Natural killer cell (primary cell): ENCODE results near the gene RSRC1. TPM values are rescaled to one million over a fixed set of nuclear protein-coding genes. Genes with fewer than 3 reads are reported as not detected.
"Not testable (repeated sequence)": the region's sequence is repeated elsewhere in the genome, so short reads cannot be mapped to it uniquely, and the experiment has no call there.

Experiments
- ATAC-seq, 3 donors: fragments of 150-1000 bp in 2 of 3; fragments of 200-7000 bp in 1 of 3; cut with Tn5 transposase; 1 replicate in 1 of 3; 2 replicates in 2 of 3; pipeline ENCODE4 v1.10.0; 2021; ENCODE audit warnings: mild to moderate bottlenecking in 2 of 3, moderate library complexity in 2 of 3
- DNase-seq, 2 donors: peaks; one replicate each; pipeline versions ENCODE4 v3.0.0 to v3.0.0-alpha.2; 2013 to 2021; ENCODE audit warnings: mixed read lengths in 1 of 2
- H3K27ac ChIP-seq: one replicate; pipeline ENCODE4 v1.5.1; 2013; ENCODE audit warnings: mild to moderate bottlenecking, low read length
- H3K27me3 ChIP-seq: one replicate; pipeline ENCODE4 v1.6.1; 2013; ENCODE audit warnings: low read length; ENCODE audit not compliant: control insufficient read depth, insufficient read depth
- H3K36me3 ChIP-seq: one replicate; pipeline ENCODE4 v1.6.1; 2013; ENCODE audit warnings: low read length; ENCODE audit not compliant: control insufficient read depth, insufficient read depth
- H3K4me1 ChIP-seq: one replicate; pipeline ENCODE4 v1.6.1; 2013; ENCODE audit warnings: low read length; ENCODE audit not compliant: control insufficient read depth, insufficient read depth
- H3K4me3 ChIP-seq: one replicate; pipeline ENCODE4 v1.5.1; 2013; ENCODE audit warnings: low read length
- H3K9me3 ChIP-seq: one replicate; pipeline ENCODE4 v1.6.1; 2013; ENCODE audit warnings: low read length; ENCODE audit not compliant: control insufficient read depth, insufficient read depth
- H3K27ac Mint-ChIP-seq, 2 donors: one replicate each; pipeline ENCODE4 v1.8.0; 2022; ENCODE audit warnings: mild to moderate bottlenecking in 2 of 2, mixed read lengths in 2 of 2, moderate library complexity in 1 of 2
- H3K27me3 Mint-ChIP-seq, 2 donors: one replicate each; pipeline ENCODE4 v1.8.0; 2022; ENCODE audit warnings: low read depth in 2 of 2, mixed read lengths in 2 of 2
- H3K36me3 Mint-ChIP-seq: one replicate; pipeline ENCODE4 v1.8.0; 2022; ENCODE audit warnings: mixed read lengths
- H3K4me1 Mint-ChIP-seq, 2 donors: one replicate each; pipeline ENCODE4 v1.8.0; 2022; ENCODE audit warnings: mixed read lengths in 2 of 2
- H3K4me3 Mint-ChIP-seq: one replicate; pipeline ENCODE4 v1.8.0; 2022; ENCODE audit warnings: mild to moderate bottlenecking, moderate library complexity, mixed read lengths
- H3K9me3 Mint-ChIP-seq, 2 donors: one replicate each; pipeline ENCODE4 v1.8.0; 2022; ENCODE audit warnings: mixed read lengths in 2 of 2
- CTCF ChIP-seq: fragments of 200-600 bp; IDR thresholded peaks from one replicate; pipeline ENCODE4 v1.8.0; 2022; ENCODE audit warnings: antibody characterized with exemption
- WGBS: methylation state at CpG from one replicate; pipeline ENCODE4 v1.1.7; 2013; ENCODE audit warnings: missing lambda C conversion rate; ENCODE audit not compliant: insufficient coverage; 5-methylcytosine and 5-hydroxymethylcytosine counted together
- intact Hi-C: fragments of 100-400 bp; cut with micrococcal nuclease; formaldehyde crosslinking; loops from one replicate; pipeline ENCODE4 v1.14.2; 2022
- total RNA-seq, 4 donors: library from RNA; stranded (reverse); fragments of 120-200 nt in 1 of 4; gene quantifications; one replicate each; pipeline versions ENCODE4 v1.2.3 to v1.2.4, GENCODE V29; 2013 to 2022

Gene RSRC1
- total RNA-seq, 3 donors from 2014 or later (not counting 1 experiment from before 2014, with no cell fraction given) = 37.3 to 41.1 (median 37.6) TPM

DNA sequence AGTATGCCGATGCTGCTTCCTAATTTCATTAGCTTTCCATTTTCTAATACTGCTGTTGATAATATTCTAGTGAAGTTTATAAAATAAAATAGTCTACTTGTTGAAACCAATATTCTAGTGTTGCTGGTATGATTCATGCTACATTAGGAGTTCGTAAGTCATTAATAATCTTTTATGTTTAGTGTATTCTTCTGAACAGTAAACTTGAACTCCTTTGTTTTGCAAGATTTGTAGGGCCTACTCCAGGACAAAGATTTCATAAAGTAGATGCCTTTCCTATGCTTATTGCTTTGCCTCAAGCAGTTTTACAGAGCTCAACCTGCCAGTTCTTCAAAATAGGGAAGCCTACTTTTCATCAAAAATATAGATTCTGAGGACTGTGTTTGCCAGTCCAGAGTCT, 111.5 kb downstream of the RSRC1 start:
- 100% methylated on average over 1 of the region's 2 CpGs for WGBS
- peaks cover 2% of the 10 kb centered on the region for H3K36me3 ChIP-seq
- peaks cover 0 to 3% of the 10 kb centered on the region in 2 donors for H3K9me3 Mint-ChIP-seq
- H3K36me3 Mint-ChIP-seq = no peaks in the 10 kb centered on the region
- intact Hi-C loops = no loop called here
- H3K4me1 ChIP-seq = no peaks in the 10 kb centered on the region
- H3K4me3 Mint-ChIP-seq = no peak overlapping the region
- no peak overlapping the region for H3K27ac Mint-ChIP-seq
- no peak for DNase-seq
- H3K27me3 Mint-ChIP-seq = no peaks in the 10 kb centered on the region
- no peaks in the 10 kb centered on the region for H3K9me3 ChIP-seq
- no peak for TF ChIP-seq CTCF
- no peak overlapping the region for H3K4me3 ChIP-seq
- no peaks in the 10 kb centered on the region for H3K27me3 ChIP-seq
- no peaks in the 10 kb centered on the region for H3K4me1 Mint-ChIP-seq
- no peak for ATAC-seq
- no peak overlapping the region for H3K27ac ChIP-seq

DNA sequence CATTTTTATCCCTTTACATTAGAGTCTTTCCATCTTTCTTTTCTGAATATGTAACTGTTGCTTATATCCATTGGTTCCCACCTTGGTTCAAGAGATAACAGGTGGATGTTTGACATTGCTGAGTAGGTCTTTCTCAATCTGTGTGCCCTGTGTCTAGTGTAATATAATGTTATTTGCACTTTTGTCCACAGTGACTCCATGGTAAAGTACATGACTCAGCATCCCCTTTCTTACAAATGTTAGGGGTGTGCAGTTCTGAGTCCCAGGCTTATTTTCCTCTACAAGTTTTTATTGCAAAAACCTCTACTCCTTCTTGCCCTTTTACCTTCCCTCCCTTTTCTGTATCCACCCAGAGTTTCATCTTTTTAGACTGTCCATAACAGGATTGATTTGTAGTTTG, 116.5 kb downstream of the RSRC1 start:
- H3K4me1 Mint-ChIP-seq = peaks cover 5 to 10% of the 10 kb centered on the region in 2 donors
- no peaks in the 10 kb centered on the region for H3K27me3 Mint-ChIP-seq
- ATAC-seq (no peak), DNase-seq (no peak)
- no peaks in the 10 kb centered on the region for H3K9me3 ChIP-seq
- no peaks in the 10 kb centered on the region for H3K27me3 ChIP-seq
- no peak for TF ChIP-seq CTCF
- intact Hi-C loops = no loop called here
- no peaks in the 10 kb centered on the region for H3K9me3 Mint-ChIP-seq
- H3K27ac ChIP-seq = no peak overlapping the region
- H3K4me1 ChIP-seq = no peaks in the 10 kb centered on the region
- H3K27ac Mint-ChIP-seq = no peak overlapping the region
- H3K36me3 ChIP-seq = no peaks in the 10 kb centered on the region
- no peak overlapping the region for H3K4me3 Mint-ChIP-seq
- no peaks in the 10 kb centered on the region for H3K36me3 Mint-ChIP-seq
- H3K4me3 ChIP-seq = no peak overlapping the region

- intact Hi-C loops, H3K27ac Mint-ChIP-seq, H3K4me1 ChIP-seq, H3K36me3 ChIP-seq, H3K4me3 ChIP-seq, H3K27me3 ChIP-seq, H3K27ac ChIP-seq, H3K4me1 Mint-ChIP-seq, ATAC-seq, H3K4me3 Mint-ChIP-seq, H3K36me3 Mint-ChIP-seq, H3K9me3 ChIP-seq, H3K27me3 Mint-ChIP-seq, DNase-seq, H3K9me3 Mint-ChIP-seq: not testable (repeated sequence)
- WGBS = no CpG with 5 or more reads among the region's 10 CpGs
Observed at GRCh38 chr3:158228942-158229341, 119.1 kb downstream of the RSRC1 start.

DNA sequence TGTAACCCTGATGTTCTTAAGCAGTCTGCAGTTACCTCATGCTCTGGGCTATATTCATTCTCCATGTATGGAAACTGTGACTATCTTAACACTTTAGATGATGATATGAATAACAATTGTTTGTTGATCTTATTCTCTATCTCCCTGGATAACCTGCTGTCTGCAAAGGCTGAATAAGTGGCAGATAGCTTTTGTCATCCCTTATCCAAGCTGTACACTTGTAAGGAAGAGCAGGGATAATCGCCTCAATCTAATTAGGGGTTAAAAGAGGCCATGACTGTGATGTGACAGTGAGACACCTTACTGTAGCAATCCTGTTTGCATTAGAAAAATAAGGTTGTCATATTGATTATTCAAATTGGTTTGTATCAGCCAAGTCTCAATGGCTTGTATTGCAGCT, 123.9 kb downstream of the RSRC1 start:
- Mint-ChIP-seq H3K9me3 (no peaks in the 10 kb centered on the region), H3K4me1 (peaks cover 0 to 4% of the 10 kb centered on the region in 2 donors), H3K27ac (no peak overlapping the region), H3K4me3 (no peak overlapping the region), H3K36me3 (no peaks in the 10 kb centered on the region), H3K27me3 (no peaks in the 10 kb centered on the region)
- Histone ChIP-seq H3K4me3 (no peak overlapping the region), H3K4me1 (no peaks in the 10 kb centered on the region), H3K36me3 (no peaks in the 10 kb centered on the region), H3K27ac (no peak overlapping the region), H3K27me3 (no peaks in the 10 kb centered on the region), H3K9me3 (no peaks in the 10 kb centered on the region)
- intact Hi-C loops = no loop called here
- no peak for TF ChIP-seq CTCF
- 100% methylated on average over 1 of the region's 1 CpG for WGBS
- no peak for ATAC-seq
- DNase-seq = no peak
